HG03575 (cell line): Measurements from ENCODE around the gene ADAMTS16.

Experiments used
- ATAC-seq: cut with Tn5 transposase; IDR thresholded peaks from one replicate; pipeline ENCODE4 v1.9.1; 2021; ENCODE audit not compliant: unreplicated experiment, insufficient number of reproducible peaks, low FRiP score; ENCODE audit errors: extremely low read depth

ADAMTS16 gene

DNA sequence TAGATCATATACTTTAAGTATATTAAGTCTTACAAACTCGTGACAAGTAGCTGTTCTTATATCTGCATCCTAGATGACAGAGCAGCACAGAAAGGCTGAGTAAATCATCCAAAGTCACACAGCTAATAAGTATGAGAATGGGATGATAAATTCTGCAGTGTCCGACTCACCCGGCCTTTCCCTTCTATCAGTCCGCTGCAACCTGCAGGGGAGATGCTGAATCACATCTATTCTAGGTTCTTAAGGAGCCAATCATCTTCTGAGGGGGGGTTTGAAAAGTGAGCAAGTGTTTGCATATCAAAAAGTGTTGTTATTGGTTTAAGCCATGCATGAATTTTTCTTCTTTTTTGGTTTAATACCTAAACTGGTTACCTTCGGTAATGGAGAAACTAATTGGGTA lies 38.9 kb downstream of the ADAMTS16 start:
- ATAC-seq: no peak

- no peak for ATAC-seq
These were observed 39.5 kb downstream of the ADAMTS16 start for GRCh38 chr5:5179597-5179996.

- no peak for ATAC-seq
These were observed 41.7 kb downstream of the ADAMTS16 start for GRCh38 chr5:5181650-5182324.

DNA sequence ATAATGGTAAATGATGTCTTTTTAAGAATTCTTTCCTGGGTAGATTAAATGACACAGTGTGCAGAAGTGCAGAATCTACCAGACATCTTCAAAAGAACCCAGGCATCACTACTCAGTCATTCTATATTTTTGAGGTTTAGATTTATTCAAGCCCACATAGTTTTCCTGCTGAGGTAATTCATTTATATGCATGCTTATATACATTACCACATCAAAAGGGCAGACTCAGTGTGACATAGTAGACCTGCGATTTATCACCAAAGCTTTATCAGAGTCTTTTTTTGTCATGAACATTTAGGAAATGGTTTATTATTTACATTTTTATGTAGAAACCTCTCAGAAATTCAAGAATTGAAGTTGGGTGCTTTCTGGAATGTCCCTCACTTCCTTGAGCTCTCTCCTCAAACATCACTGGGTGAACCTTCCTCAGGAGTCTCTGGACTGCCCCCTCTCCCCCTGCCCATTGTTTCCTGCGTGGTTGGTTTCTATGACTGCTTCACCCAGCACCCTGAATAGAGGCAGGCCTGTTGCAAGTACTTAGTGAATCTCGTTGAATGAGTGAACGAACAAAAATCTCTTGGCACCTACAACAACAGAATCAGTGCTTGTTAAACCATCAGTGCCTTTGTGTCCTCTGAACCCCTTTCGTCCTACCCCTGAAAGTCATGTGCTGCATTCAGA lies 42.5 kb downstream of the ADAMTS16 start:
- ATAC-seq: no peak

DNA sequence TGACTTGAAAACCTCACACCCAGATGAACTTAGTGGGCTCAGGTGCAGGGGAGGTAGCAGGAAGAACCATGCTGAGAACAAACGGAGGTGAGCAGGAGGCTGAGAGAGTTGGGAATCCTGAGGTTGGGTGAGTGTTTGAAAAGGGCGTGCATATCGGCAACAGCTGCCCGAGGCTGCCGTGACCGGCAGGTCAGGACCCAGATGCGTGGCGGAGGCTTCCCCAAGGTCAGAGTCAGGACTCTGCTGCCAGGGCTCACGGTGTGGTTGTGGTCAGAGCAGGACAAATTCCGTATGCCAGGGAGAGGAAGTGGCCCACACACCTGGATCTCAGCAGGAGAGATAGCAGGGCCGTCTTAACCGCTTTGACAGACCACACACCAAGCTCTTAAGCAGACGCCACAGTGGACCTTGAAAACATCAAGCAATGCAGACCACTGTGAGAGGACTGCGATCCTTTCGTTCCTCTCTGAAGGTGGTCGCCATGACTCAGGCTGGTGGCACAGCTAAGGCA lies 43.1 kb downstream of the ADAMTS16 start:
- no peak for ATAC-seq

DNA sequence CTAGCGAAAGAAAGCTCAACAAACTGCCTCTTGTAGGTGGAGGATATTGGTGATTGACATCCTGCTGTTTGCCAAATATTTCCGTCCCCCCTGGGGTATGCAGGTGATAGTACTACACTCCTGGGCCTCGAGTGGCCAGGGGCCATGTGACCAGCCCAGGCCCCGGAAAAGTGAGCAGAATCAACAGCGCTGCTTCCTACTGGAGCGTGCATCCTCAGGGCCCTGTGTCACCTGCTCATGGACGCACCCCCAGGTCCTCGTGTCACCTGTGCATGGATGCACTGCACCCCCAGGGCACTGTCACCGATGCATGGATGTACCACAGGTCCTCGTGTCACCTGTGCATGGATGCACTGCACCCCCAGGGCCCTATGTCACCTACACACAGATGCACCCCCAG lies 43.8 kb downstream of the ADAMTS16 start:
- no peak for ATAC-seq

DNA sequence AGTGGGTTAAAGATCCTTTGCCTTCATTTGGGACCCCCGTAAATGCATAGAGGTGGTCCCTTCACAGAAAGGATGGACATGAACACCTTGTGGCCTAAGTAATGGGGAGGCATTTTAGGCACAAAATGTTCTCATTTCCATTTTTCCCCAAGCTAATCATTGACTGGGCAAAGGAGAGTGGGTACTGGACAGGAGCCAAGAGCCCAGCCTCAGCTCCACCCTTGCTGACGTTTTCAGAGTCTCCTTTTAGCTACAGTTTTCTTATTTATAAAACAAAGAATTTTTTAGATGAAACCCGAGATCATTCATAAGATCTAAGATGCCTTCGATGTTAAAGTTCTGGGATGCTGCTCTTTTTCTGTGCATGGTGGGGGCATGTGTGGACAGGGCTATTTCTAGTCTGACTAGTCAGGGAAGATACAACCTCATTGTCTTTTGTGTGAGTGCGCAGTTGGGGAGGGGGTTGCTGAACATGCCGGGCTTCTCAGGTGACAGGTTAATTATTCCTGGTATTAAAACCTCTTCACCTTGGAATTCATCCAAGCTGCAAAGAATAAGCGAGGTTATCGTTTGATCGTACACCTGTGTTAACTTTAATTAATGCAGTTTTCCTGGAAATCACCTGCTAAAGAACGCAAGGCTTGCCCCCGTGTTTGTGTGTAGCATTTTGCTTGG lies 48.4 kb downstream of the ADAMTS16 start:
- ATAC-seq: no peak

DNA sequence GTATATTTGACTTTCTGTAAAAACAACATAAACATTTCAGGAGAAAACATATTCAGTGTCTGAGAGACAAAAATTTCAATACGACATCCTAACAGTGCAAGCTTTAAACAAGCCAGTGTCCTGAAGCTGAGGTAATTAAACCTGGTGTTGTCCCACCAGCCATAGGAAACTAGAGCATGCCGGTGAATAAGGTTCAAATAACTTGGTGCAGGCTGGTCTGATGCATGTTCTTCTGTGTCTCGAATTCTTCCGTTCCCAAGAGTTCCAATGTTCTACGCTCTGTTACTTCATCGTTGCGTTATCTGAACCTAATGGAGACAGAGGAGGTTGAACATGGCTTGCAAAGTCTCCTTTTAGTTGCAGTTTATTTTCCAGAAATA lies 48.9 kb downstream of the ADAMTS16 start:
- ATAC-seq: no peak

DNA sequence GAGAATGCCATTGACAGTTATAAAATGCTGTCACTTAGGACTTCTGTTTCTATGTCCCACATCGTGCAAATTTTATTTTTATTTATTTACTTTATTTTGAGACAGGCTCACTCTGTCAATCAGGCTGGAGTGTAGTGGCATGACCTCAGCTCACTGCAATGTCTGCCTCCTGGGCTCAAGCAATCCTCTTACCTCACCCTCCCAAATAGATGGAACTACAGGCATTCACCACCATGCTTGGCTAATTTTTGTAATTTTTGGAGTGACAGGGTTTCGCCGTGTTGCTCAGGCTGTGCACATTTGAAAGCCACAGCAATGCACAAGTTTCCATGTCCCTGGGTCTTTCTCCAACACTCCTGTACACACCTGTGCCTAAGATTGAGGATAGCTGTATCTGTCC lies 51.8 kb downstream of the ADAMTS16 start:
- no peak for ATAC-seq

DNA sequence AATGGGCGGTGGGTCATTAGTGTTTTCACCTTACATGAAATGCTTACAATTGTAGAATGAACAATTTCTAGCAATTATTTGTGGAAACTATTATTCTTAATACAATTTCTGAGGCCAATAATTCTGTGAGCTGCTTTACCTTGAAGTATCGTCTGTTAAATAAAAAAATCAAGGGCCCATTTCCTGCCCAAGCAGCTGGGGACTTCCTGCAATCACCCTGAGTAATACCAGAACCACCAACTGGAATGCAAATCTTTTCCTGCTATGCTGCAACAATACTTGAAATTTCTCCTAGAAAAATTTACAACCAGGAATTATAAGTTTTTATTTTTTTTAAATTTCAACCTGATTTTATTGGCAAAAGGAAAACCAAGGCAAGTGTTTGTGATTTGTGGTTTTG lies 52.6 kb downstream of the ADAMTS16 start:
- no peak for ATAC-seq

DNA sequence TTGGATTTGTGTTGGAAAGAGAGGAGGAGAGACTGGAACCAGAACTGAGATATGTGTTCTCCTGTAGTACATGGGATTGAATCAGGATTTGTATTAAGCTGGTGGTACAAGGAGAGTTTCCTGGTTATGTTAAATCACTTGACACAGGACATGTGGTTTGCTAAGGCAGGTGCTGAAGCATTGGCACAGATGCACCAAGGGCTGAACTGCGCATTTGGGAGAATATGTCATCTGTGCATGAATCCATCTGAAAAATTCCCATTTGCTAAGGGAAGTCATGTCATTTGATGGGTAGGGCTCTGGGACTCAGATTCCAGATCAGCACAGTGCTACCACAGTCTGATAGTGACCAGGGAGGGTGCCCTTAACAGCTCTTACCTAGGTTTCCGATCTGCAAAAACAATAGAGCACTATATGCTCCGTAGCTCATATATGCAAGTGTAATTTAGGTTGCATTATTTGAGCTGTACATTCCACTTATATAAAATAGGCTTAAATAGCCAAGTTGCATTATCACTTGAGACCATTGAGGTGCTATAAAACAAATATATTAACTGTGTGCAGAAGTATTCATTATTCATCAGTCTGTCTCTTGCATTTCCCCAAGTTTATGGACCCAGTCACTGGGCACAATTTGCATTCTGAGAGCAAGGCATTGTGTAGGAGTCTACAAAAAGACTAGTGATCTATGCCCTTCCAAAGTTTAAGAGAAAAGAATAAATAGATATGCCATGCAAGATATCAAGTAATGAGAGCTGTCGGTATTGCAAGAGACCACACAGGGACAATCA lies 55.2 kb downstream of the ADAMTS16 start:
- no peak for ATAC-seq

GRCh38 chr5:5198135-5198534 lies 58.0 kb downstream of the ADAMTS16 start:
- ATAC-seq: no peak

DNA sequence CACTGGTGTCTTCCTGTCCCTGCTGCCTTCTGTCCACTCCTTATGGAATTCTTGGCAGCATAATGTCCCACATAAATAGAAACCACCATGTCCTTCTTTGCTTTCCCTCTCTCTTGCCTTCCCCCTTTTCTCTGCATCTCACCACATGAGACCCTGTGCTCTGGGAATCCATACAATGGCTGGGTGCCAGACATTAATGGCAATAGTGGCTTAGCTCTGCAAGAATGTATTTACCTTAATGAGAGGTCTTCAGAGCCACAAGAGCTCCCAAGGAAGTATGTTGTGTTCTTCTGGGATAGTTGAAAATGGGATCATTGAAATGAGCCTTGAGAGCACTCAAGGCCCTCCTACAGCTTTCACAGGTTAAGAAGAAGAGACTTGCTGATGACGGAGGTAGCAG lies 58.7 kb downstream of the ADAMTS16 start:
- no peak for ATAC-seq

- no peak for ATAC-seq
These were observed 59.4 kb downstream of the ADAMTS16 start for GRCh38 chr5:5199495-5199894.

DNA sequence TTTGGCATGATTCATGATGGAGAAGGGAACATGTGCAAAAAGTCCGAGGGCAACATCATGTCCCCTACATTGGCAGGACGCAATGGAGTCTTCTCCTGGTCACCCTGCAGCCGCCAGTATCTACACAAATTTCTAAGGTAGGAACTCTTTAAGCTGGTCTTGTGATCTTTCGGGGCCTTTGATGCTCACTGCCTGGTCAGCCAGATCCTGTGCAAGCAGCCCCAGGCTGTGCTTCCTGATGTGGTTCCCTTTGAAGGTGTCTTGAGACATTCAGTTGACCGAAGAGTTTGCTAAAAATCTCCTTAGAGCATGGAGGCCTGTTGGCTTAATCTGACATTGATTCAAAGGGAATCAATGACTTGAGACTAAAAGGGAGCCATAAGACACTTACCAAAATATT lies 60.0 kb downstream of the ADAMTS16 start:
- ATAC-seq: no peak

GRCh38 chr5:5202321-5202720 lies 62.2 kb downstream of the ADAMTS16 start:
- no peak for ATAC-seq

DNA sequence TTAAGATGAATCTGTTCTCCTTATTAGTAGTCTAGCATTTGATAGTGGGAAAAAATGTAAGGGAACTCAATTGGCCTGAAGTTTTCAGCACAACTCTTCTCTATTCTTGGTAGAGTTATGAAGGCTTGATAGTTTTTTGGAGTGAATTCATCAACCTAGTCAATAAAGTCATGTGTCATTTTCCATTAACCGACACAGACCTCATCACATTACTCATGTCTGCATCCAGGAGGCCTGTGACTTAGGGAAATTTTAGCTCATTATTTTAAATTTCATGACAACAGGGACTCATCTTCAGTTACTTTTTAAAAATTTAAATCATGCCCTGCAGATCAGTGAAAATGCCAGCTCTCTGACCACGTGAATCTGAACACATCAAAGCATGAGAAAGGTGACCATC lies 63.3 kb downstream of the ADAMTS16 start:
- no peak for ATAC-seq

DNA sequence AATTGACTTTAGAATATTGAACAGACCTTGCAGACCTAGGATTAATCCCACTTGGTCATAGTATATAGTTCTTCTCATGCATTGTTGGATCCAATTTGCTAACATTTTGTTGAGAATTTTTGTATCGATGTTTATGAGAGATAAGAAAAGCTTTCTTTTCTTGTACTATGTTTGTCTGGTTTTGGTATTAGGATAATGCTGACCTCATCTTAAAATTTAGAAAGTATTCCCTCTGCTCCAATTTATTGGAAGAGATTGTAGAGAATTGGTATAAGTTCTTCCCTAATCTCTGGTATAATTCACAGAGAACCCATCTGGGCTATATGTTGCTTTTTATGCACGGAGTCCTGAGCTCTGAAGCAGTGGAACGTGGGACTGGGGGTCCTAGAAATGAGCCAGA lies 67.7 kb downstream of the ADAMTS16 start:
- no peak for ATAC-seq

DNA sequence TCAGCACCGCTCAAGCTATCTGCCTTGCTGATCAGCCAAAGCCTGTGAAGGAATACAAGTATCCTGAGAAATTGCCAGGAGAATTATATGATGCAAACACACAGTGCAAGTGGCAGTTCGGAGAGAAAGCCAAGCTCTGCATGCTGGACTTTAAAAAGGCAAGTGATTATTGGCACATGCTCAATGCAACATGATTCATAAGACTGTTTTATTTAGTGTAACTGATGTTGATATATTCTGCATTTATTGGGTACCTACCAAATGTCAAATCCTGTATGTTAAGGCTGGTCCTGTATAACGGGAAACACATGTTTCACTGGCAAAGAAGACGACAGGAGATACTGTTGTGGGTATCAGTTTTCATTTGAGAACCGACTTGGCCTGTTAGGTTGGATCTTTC lies 69.0 kb downstream of the ADAMTS16 start:
- ATAC-seq: no peak
